ENCODE results near the gene KLRC2. TPM values are rescaled to one million over a fixed set of nuclear protein-coding genes. Genes with fewer than 3 reads are reported as not detected.
A peak's percentile ranks its signal among the peaks of the same experiment; 100 is the strongest.
"Not testable (repeated sequence)": the region's sequence is repeated elsewhere in the genome, so short reads cannot be mapped to it uniquely, and the experiment has no call there.

Gene KLRC2
- total and polyA plus RNA-seq, 8 donors = 0.26 to 0.56 (median 0.34) TPM; not detected in 5

- WGBS, 2 donors = 25 to 53% methylated on average over 1 to 2 of the region's 2 CpGs
- DNase-seq; H3K27me3 ChIP-seq; H3K27ac ChIP-seq; intact Hi-C loops (cut with DNase I); H3K4me3 ChIP-seq; H3K9me3 ChIP-seq; ATAC-seq; H3K4me1 ChIP-seq; H3K36me3 ChIP-seq; FAIRE-seq: not testable (repeated sequence)
These were observed 1.8 kb upstream of the KLRC2 start for GRCh38 chr12:10437601-10438000.

- H3K27ac ChIP-seq; intact Hi-C loops (cut with DNase I); H3K4me3 ChIP-seq; H3K27me3 ChIP-seq; H3K9me3 ChIP-seq; H3K4me1 ChIP-seq; ATAC-seq; FAIRE-seq; H3K36me3 ChIP-seq; DNase-seq: not testable (repeated sequence)
- WGBS, 2 donors = 65 to 71% methylated on average over 4 of the region's 4 CpGs
These were observed 5.2 kb downstream of the KLRC2 start for GRCh38 chr12:10430623-10431022.

DNA sequence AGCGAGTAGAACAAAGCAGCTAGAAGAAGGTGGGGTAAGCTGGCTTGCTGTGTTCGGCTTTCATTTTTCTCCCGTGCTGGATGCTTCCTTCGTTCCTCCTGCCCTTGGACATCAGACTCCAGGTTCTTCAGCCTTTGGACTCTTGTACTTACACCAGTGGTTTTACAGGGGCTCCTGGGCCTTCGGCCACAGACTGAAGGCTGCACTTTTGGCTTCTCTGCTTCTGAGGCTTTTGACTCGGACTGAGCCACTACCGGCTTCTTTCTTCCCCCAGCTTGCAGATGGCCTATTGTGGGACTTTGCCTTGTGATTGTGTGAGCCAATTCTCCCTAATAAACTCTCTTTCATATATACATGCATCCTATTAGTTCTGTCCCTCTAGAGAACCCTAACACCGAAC is 9.9 kb downstream of the KLRC2 start:
- ATAC-seq; intact Hi-C loops (cut with DNase I); H3K27ac ChIP-seq; H3K27me3 ChIP-seq; H3K4me1 ChIP-seq; H3K9me3 ChIP-seq; DNase-seq; H3K36me3 ChIP-seq; H3K4me3 ChIP-seq; FAIRE-seq: not testable (repeated sequence)
- WGBS, 2 donors = 86 to 88% methylated on average over 7 of the region's 8 CpGs

DNA sequence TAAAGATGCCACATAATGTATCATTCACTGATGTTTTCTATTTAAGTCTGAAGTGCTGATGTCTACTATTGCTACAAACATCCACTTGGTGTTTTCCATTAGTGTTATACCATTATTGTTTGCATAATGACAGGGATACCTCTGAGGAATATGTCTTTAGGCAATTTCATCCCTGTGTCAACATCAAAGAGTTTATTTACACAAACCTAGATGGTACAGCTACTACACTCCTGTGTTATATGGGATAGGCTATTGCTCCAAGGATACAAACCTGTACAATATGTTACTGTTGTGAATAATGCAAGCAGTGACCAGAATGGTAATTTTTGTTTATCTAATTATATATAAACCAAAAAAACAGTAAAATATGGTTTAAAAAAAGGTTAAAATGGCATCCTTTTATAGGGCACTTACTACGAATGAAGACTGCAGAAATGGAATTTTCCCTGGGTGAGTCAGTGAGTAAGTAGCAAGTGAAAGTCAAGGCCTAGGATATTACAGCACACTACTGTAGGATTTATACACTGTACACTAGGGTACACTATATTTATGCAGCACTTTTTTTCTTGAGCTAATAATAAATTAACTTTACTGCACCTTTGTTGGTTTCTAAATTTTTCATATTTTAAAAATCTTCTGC is 11.4 kb downstream of the KLRC2 start:
- H3K27ac ChIP-seq; ATAC-seq; H3K4me3 ChIP-seq; H3K4me1 ChIP-seq; H3K36me3 ChIP-seq; H3K27me3 ChIP-seq; DNase-seq; H3K9me3 ChIP-seq; intact Hi-C loops (cut with DNase I): not testable (repeated sequence)
- WGBS, 2 donors = 86% methylated on average over 1 of the region's 1 CpG
- FAIRE-seq = peak; percentile 67

DNA sequence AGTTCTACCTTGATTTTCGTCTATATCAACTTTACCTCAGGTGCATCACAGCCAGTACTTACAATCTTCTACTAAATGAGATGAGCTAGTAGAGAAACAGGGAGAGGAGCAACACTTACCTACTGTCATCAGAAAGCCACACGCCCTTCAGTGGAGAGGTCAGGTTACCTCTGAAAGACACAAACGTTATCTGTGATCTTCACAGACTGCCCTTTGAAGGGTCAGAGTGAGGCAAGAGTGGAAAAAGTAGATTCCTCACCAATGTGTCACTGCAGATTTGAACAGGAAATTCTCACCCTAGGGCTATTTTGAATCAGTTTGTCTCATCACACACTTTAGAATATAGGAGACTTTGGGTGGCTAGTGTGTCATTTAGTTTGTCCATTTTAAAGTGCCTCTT is 13.7 kb downstream of the KLRC2 start:
- H3K9me3 ChIP-seq; H3K4me1 ChIP-seq; FAIRE-seq; H3K4me3 ChIP-seq; H3K27me3 ChIP-seq; DNase-seq; H3K27ac ChIP-seq; H3K36me3 ChIP-seq; ATAC-seq; intact Hi-C loops (cut with DNase I): not testable (repeated sequence)
- 38 to 58% methylated on average over 1 to 2 of the region's 3 CpGs for WGBS, 2 donors

GRCh38 chr12:10420334-10420733 is 15.5 kb downstream of the KLRC2 start, which contains the start of gene KLRC3:
Gene KLRC3, minus strand, starts transcription at chr12:10420595. Its CDS starts 45 bp downstream, at chr12:10420550.
- H3K36me3 ChIP-seq; H3K27ac ChIP-seq; intact Hi-C loops (cut with DNase I); H3K4me3 ChIP-seq; DNase-seq; H3K9me3 ChIP-seq; ATAC-seq; H3K4me1 ChIP-seq; H3K27me3 ChIP-seq; FAIRE-seq: not testable (repeated sequence)
- 45 to 71% methylated on average over 1 of the region's 1 CpG for WGBS, 2 donors

DNA sequence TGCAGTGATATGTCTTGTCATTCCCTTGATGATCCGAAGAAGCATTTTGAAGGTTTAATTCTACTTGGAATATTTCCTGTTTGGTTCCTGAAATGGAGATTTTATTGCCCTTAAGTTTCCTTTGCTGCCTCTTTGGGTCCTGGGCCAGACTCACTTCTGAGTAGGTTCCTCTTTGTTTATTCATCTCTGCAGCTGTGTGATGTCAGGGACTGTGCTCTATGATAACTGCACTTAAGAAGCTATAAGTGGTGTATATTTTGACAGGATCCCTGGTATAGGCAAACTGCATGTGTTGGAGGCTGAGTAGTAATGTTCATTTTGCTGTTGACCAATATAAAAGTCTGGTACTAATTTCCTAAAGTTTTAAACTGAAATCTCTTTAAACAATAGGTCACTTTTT is 26.4 kb downstream of the KLRC2 start, which contains the start of gene KLRC4:
TSS of gene KLRC4 (minus strand) at position 366 of the 400 bp plus-strand sequence. CDS start at position 184, 182 bp downstream.
- Histone ChIP-seq H3K27me3 (no peaks in the 10 kb centered on the region), H3K4me1 (no peaks in the 10 kb centered on the region), H3K4me3 (no peak within 1 kb of the TSS), H3K36me3 (no peaks in the 10 kb centered on the region), H3K9me3 (no peaks in the 10 kb centered on the region), H3K27ac (no peak within 1 kb of the TSS)
- no peak for TF ChIP-seq CTCF (IDR thresholded peaks at IDR 0.05)
- DNase-seq (no peak), FAIRE-seq (no peak), ATAC-seq (no peak)
- WGBS, 2 donors = 0 to 77% methylated on average over 1 of the region's 1 CpG
- intact Hi-C loops (cut with DNase I) = no loop called here

- Histone ChIP-seq H3K27ac (no peak overlapping the region), H3K27me3 (no peaks in the 10 kb centered on the region), H3K36me3 (no peaks in the 10 kb centered on the region), H3K9me3 (no peaks in the 10 kb centered on the region), H3K4me1 (no peaks in the 10 kb centered on the region), H3K4me3 (no peak overlapping the region)
- no peak for FAIRE-seq
- TF ChIP-seq CTCF (IDR thresholded peaks at IDR 0.05) = no peak
- no peak for ATAC-seq
- intact Hi-C loops (cut with DNase I) = no loop called here
- DNase-seq = no peak
- WGBS, 2 donors = 76 to 78% methylated on average over 3 of the region's 3 CpGs
These were observed 27.0 kb downstream of the KLRC2 start for GRCh38 chr12:10408842-10409241.

All from pancreas (tissue), 10 donors.